T-helper 2 cell (primary cell): ENCODE data around the gene SEL1L3.
A peak's percentile ranks its signal among the peaks of the same experiment; 100 is the strongest.
"Not testable (repeated sequence)": the region's sequence is repeated elsewhere in the genome, so short reads cannot be mapped to it uniquely, and the experiment has no call there.

Source experiments
- DNase-seq, 5 experiments: peaks; one replicate each; pipeline versions ENCODE4 v3.0.0 to v3.0.0-alpha.2; 2012 to 2022

SEL1L3 gene

DNA sequence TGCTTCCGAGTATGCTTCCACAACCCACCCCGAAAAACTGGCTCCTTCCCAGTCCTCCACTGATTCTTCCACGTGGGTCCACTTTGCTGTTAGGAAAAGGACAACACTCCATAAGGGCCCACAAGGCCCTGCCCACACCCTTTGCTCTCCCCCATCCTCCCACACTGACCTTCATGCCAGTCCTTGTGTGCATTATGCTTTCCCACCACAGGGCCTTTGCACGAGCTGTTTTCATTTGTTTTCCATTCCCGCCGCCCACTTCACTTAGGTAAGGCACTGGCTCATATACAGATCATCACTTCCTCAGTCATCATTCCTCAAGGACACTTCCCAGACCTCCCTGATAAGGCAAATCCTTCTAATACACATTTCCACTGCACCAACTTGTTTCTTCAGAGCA is 16.8 kb upstream of the SEL1L3 start:
- no peak for DNase-seq

DNA sequence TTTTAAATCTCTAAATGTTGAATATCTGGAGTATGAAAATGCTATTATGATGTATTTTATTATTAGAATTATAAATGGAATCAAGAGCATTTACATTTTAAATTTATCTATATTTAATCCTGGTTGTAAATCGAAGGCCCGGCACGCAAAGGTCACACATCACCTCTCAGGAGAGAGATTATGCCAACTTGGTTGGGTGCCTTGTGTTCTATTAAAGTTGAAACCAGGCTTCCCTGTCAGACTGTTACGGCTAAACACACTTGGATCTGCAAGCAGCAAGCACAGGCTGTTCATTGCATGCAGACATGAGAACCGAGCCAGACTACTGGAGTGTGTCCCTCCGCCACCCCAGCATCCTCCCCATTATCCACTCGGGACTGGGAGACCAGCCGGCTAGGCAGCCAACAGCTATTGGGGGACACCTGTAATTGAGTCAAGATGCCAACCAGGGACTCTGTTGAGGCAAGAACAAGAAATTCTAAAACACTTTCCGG is 16.4 kb upstream of the SEL1L3 start:
- no peak for DNase-seq

DNA sequence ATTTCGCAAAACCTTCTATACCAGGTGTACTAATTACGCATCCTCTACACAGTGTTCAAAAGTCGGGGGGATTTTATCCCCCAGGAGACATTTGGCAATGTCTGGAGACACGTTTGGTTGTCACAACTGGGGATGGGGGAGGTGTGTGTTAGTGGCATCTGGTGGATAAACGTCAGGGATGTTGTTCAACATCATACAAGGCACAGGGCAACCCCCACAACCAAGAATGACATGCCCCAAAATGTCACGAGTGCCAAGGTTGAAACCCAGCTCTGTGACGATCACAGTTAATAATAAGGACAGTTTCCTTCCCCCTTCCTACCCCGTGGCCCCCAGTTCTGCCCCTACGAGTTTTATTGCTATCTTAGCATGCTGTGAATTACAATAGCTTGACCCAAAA is 15.9 kb upstream of the SEL1L3 start:
- no peak for DNase-seq

DNA sequence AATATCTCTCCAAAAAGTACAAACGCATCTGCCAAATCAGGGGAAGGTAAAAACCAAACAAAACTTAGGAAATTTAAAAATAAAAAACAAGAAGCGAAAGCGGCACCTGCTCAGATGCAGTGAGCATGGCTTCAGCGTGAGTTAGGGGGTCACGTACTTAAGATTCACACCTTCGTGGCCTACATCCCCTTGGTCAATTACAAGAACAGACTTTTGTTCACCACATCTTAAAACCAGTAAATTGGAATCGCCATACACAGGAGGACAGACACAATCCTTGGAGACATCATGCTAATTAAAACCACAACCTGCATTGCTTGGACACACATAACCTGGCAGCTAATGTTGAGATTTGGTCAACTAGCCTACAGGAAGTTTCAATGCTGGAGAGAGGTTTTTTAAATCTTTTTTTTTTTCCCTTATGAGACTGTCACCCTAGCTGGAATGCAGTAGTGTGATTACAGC is 12.5 kb upstream of the SEL1L3 start:
- DNase-seq: no peak

DNA sequence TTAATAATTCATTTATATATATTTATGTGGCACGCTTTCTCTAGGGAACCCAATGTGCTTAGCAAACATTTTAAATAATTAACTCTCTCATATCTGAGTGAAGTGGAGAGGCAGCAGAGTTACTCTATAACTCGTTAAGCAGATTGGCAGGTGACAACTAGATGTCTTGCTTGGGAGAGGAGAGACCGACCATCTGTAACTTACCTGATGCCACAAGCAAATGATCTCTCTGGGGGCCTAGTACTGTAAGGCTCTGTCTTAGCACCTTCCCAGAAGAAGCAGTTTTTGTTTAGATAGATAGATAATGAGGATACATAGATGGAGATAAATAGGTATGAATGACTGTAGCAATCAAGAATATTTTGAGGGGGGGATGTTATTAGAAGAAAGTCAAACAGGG is 11.9 kb upstream of the SEL1L3 start:
- DNase-seq: no peak

DNA sequence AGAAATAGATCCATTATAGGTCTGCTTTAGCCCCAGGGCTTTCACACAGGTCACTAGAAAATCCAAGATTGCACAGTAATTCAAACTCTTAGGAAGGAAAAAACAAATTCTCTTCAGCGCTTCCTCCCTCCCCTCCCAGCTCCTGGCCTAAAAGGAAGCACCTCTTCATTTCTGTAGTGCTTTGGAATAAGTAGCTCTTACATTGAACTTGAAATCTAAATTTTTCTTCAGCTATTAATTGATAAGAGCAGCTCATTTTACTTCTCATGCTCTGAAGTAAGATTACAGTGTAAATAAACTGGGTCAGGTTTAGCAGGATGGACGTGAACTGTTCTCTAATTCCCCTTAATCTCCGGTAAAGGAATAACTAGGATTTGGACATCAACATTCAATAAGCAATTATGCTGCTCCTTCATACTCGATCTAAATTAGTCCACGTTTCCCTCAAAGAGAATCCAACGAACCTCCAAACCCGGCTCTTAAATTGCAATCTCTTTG is 10.9 kb upstream of the SEL1L3 start:
- DNase-seq: no peak

DNA sequence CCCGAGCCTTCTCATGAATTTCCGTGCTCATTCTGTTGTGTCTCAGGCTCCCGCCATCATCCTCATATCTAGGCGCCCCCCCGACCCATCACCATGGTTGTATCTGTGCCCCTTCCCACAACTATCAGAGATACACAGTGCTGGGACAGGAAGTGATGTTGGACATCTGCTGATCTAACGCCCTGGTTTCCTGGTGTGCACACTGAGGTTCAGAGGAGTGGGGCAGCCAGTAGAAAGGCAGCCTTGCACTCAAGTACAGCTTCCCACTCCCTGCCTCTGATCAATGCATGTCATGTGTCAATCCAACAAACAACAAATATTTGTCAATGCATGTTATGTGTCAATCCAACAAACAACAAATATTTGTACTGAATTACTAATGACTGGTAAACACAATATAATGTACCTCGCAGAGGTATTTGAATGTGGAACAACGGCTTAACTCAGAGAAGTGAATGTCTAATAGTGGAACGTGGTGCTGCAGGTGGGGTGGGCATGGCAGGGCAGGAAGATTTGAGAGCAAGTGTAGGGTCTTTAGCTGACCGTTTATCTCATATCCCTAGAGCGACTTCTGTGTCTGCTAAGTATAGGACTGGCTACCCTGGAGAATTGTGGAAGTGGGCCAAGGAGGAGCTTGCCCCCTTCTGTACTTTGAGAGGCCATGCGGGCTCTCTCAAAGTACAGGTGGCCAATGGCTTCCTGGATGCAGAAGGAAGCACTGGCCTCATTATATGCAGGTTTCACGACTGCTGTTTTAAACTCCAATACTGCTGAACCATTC is 10.3 kb upstream of the SEL1L3 start:
- DNase-seq: no peak

DNA sequence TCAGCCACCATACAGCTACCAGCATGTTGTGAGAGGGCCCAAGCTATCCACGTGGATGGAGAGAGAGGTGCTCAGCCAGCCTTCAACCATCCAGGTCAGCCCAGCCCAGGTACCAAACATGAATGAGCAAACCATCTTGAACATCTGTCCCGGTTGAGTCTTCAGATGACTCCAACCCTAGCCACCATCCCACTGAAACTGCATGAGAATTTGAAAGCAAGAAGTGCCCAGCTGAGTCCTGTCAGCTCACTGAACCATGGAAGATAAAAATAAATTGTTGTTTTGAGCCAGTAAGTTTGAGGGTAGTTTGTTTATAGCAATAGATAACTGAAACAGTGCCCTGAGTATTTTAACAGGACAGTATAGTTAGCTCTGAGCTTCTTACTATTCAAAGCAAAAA is 7.3 kb upstream of the SEL1L3 start:
- DNase-seq: no peak

DNA sequence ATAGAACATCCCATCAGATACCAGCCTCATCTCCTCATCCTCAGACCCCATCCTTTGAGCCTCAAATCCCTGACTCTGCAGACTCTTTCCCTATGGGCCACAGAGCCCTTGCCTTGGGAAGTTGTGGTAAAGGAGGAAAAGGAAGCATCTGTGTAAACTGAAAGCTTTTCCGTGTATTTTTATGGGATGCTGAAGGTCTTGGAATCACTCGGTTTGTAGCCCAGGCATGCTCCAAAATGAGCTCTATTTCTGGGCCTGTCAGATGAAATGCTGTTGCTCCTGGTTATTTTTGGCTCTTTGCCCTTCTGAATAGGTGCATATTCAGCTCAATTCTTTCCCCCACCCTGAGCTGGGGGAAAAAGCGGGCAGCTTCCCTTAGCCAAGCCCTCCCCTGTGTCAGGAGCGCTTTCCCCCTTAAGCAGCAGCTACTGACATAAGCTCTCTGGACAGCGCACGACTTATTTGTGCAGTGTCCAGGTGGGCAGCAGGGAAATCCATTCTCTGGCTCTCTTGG is 5.0 kb upstream of the SEL1L3 start:
- no peak for DNase-seq

DNA sequence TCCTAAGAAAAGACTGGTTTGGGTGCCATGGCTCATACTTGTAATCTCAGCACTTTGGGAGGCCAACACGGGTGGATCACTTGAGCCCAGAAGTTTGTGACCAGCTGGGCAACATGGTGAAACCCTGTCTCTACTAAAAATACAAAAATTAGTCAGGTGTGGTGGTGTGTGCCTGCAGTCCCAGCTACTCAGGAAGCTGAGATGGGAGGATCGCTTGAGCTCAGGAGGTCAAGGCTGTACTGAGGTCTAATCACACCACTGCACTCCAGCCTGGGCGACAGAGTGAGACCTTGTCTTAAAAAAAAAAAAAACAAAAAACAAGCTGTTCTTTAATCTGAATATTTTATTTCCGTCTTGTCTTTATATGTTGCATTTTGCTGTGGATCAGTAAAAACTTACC is 3.6 kb upstream of the SEL1L3 start:
- not testable (repeated sequence) for DNase-seq

DNA sequence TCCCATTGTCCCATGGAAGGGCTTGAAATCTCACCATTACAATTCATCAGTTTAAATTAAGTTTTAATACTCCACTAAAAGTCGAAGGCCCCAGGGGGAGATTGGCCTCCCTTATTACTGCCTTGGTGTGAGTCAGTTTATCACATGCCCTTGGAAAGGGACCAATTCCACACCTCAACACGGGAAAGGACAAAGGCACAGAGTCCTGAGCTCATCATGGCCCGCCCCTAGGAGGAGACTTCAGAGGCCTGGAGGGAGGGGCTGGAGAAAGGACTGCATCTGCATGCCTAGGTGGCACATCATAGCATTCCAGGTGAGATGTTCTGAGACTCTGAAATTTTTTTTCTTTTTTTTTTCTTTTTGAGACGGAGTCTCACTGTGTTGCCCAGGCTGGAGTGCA is 2.8 kb upstream of the SEL1L3 start:
- no peak for DNase-seq

DNA sequence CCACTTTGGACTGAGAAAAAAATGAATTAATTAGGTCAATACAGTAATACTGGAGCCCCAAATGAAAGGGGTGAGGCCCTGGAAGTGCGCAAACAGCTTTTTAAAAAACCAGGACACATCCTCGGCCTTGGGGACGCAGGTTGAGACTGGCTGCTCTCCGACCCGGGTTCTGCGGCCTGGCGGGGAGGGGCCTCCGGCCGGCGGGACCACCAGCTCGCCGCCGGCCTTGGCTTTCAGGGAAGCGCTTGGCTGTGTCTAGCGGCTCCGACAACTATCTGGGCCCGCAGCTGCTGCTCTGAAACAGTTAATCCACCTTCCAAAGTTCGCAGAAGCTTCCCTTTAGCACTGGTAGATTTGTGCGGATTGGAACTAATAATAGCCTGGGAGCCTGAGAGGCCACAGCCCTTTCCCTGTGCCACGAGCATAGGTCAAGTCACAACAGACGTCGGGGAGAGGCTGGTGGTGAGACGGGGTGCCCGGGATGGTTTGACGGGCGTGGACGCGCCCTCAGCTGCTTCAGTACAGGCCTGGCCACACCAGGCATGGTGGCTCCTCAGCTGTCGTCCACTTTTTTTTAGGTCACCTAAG is 1.1 kb upstream of the SEL1L3 start:
- DNase-seq: no peak

DNA sequence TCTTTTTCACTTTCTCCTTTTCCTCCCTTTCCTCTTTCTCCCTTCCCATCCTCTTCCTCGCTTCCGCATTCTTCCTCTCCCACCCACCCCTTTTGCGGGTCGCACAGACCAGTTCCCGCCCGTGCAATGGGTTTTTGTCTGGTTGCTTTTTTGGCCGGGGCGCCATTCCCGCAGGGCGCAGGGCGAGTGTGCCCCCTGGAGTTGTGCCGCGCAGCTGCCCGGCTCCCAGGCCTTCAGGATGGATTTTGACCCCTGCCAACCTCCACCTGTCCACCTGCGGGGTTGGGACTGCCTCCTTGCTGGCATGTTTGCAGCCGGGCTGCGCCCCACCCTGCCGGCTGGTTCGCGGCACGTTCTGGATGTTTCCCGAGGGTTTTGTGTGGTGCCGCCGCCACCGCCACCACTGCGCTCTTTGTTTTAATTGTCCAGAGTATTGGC is 578 bp upstream of the SEL1L3 start:
- DNase-seq: no peak

DNA sequence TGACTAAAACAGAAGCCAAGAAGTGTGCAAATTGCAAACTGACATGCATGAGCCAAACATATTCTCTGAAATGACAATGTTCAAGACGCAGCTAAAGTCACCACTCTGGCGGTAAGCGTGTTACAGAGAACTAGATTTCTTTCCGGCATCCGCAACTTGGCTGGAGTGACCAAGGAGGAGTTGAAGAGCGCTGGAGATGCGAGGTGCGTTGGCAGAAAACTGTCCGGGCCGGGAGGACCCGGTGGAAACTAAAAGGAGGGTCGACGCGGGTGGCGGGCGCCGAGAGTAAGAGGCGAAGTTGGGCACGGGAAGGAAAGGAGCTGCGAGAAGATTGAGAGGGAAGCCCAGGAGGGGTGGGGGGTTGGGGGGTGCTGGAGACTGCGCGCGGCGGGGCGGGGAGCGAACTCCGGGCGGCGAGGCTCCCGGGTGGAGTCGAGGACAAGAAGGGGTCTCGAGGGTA is 807 bp downstream of the SEL1L3 start:
- DNase-seq: peak in 2 of 5 experiments; percentile 12 to 80

DNA sequence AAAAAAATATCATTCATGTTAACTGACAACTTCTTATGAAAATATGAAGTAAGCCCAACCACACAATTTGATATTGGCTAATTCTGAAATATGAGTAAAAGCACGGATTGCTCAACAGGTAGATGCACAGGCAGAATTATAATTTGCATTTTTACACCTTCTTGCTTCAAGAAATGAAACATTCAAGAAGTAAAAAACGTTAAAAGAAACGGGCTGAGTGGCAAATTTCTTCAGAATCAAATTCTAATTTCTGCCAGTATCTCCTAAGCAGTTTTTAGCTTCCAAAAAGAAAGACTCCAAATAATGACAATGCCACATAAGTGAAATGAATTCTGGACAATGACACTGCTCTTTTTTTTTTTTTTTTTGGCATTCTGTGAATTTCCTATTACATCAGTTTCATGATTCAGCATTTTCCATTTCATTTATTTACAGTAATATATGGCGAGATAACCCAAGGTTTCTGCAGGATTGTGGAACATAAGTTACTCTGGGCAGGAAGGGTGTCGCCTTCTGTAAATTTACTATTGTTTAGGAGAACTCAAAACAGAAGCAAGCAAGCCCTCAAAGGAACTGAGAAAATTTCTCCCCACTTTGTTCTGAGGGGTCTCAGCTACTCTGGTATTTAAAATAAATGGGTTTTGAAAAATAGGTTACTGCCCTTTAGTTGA is 1.4 kb downstream of the SEL1L3 start:
- peak in 1 of 5 experiments; percentile 8 for DNase-seq

DNA sequence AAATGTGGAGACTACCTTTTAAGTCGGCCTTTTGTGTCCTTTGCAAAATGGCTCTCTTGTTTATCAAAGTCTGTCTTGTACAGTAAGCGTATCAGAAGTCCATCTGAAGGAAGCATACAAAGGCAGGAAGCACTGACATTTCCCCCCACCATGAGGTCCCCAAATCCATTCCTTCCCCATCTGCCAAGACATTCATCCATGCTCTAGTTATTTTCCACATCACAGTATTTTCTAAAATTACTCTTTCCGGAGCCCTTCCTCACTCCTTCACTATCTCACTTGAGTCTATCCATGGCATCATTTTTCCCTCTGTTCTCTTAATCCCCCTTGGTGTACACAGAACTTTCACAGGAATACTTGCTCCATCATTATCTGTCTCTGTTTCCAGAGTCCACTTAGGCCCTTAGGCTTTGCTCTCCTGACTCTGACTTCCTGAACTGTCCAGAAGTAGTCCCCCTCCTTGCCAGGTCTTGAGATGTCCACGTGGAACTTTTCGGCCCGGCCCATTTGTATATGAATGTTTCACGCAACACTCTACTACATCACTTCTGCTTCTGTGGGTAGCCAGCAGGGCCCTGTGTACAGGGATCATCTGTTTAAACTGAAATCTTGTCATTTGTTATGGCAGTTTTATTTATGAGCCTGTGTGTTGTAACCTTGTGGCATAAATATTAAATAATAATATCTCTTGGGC is 2.1 kb downstream of the SEL1L3 start:
- DNase-seq: peak in 1 of 5 experiments; percentile 52

DNA sequence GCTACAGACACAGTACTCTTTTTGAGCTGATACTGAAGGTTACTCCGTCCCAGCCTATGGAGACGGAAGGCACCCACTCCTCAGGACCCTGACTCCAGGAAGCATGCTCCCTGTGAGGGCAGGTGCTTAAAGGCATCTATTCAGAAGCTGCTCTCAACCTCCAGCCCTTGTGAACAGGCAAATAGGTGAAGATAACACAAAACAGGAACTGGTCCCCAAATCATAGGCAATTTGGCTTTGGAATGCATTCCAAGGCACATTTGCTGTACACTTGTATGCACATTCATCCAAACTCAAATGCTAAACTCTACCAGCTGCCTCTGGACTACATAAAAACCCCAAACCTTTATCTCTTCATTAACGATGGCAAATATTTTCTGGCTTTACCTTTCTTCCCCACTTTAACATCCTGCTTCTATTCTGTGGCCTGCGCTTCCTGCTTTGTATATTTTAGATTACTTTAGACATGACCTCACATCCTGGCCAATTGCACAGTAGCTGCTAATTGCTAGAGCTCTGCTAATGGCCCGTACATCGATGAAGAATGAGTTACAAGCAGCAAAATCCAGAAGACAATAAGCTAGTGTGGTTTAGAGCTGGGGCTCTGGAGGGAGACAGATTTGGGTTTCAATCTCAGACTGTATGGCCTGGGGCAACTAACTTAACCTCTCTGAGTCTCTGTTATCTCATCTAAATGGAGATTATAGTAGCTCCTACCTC is 3.2 kb downstream of the SEL1L3 start:
- peak in 3 of 5 experiments; percentile 27 to 93 (median 57) for DNase-seq

DNA sequence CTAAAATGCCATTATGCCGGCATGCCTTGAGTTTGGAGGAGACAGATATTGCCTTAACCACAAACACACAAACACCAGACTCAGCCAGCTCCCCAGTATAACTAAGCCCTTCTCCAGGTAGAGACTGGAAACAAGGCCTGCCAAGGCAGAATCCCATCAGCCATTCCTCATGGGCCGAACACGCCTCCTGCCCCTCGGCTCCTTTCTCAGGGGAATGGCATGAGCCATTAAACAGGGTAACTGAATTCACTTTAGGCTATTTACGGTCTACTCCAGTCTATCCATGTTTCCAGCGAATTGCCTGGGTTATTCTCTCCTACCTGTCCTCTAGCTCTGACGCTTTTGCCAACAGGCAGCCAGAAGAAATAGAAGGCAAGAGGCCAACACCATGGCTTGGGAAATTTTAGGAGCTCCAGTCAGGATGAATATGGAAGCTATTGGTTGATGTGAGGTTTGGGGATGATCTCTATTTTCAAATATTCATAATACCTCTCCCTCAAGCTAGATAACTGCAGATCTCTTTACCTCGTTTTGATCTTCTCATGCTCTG is 4.9 kb downstream of the SEL1L3 start:
- DNase-seq: no peak

DNA sequence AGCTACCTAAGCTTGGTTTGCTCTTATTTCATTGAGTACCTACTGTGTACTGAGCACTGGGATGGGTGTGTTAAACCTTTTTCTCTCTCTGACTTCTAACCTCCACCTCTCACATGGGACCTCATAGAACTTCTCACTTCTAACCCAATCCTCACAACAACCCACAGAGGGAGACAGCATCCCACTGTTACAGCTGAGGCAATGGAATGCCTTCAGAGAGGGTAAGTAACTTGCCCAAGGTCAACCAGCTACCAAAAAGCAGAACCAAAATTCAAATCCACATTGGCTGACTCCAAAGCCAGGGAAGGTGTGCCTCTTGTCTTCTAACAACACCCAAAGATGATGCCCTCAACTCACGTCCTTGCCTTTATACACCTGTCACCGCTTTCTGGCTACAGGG is 5.4 kb downstream of the SEL1L3 start:
- peak in 1 of 5 experiments; percentile 40 for DNase-seq

DNA sequence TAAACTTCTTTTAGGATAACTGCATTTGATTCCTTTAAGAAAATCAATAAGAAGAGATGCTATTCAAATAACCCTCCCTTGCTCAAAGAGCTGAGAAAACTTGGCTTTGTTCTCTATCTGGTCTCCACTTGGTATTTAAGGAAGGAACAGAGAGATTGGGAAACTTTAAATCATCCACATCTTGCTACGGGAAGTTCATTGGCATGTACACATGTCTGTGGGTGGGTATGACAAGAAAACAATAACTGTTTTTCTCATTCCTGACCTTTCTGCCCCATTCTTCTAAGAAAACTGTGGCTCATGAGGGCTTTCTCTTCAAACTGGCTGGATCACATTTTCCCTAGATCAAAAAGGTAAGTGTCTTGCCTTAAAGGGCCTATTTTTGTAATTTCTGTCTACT is 6.0 kb downstream of the SEL1L3 start:
- no peak for DNase-seq

DNA sequence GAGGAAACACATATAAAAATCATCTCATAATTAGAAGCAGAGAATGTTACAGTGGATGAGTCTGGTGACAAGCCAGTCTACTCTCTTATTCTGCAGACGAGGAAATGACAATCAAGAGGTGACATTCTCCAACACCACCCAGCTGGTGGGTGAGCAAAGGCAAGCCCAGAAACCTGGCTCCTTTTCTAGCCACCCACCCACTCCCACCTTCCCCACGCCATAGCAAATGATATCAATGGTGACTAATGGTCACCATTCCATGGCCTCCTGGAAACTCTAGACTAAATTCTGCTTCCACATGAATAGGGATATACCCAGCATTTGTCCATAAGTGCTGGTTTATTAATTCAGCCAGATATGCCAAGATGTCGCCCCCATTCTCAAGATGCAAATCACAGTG is 10.7 kb downstream of the SEL1L3 start:
- no peak for DNase-seq

DNA sequence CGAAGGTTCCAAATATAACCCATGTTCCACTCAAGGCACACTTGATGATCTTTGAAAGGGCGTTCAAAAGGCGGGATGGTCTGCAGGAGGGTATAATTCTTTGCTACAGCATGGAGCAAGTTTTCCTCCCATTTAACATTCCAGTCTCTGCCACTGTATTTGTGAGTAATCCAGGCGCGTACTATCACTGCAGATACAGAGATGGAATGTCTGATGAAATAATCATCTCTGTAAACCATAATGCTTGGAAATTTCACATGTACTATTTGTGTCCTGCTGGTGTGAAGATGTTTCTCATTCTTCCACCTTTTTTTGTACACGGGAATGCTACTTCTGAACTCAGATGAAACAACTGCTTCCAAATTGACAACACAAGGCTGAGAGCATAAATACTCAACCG is 15.5 kb downstream of the SEL1L3 start:
- no peak for DNase-seq
